Measurements from ENCODE around the gene DDX39B.
A peak's percentile ranks its signal among the peaks of the same experiment; 100 is the strongest.
"Not testable (repeated sequence)": the region's sequence is repeated elsewhere in the genome, so short reads cannot be mapped to it uniquely, and the experiment has no call there.

DDX39B gene

GRCh38 chr6:31541658-31542521, at the start of gene DDX39B:
Gene DDX39B, minus strand, starts transcription at chr6:31542003. Its CDS starts 1,471 bp downstream, at chr6:31540532.
- peak within 1 kb of the TSS; percentile 81 for H3K4me3 ChIP-seq (ENCODE audit: low read depth, low read length)
- TF ChIP-seq CTCF (IDR thresholded peaks at IDR 0.05; ENCODE audit: low read depth, low read length): no peak

GRCh38 chr6:31590691-31591090, 48.9 kb upstream of the DDX39B start:
- not testable (repeated sequence) for H3K4me3 ChIP-seq (ENCODE audit: low read depth, low read length)

- no peak overlapping the region for H3K4me3 ChIP-seq (ENCODE audit: low read depth, low read length)
- TF ChIP-seq CTCF (IDR thresholded peaks at IDR 0.05; ENCODE audit: low read depth, low read length): no peak
Observed at GRCh38 chr6:31588871-31589650, 47.3 kb upstream of the DDX39B start.

GRCh38 chr6:31587791-31588777, 46.3 kb upstream of the DDX39B start:
- no peak for TF ChIP-seq CTCF (IDR thresholded peaks at IDR 0.05; ENCODE audit: low read depth, low read length)
- no peak overlapping the region for H3K4me3 ChIP-seq (ENCODE audit: low read depth, low read length)

- no peak for TF ChIP-seq CTCF (IDR thresholded peaks at IDR 0.05; ENCODE audit: low read depth, low read length)
- no peak overlapping the region for H3K4me3 ChIP-seq (ENCODE audit: low read depth, low read length)
Observed at GRCh38 chr6:31586599-31587281, 44.9 kb upstream of the DDX39B start.

GRCh38 chr6:31586008-31586407, 44.2 kb upstream of the DDX39B start, which contains the start of gene LST1:
Gene LST1, plus strand, starts transcription at chr6:31586277. Its CDS starts 1,023 bp downstream, at chr6:31587300.
- TF ChIP-seq CTCF (IDR thresholded peaks at IDR 0.05; ENCODE audit: low read depth, low read length): no peak
- no peak within 1 kb of the TSS for H3K4me3 ChIP-seq (ENCODE audit: low read depth, low read length)

Measured in WI38 (cell line).